GOT3 (cell line): ENCODE results near the gene AKAP13.

Experiments
- DNase-seq: peaks from one replicate; lab custom pipeline; 2025; ENCODE audit warnings: mixed read lengths; lab: John Stamatoyannopoulos, UW

Gene AKAP13

DNA sequence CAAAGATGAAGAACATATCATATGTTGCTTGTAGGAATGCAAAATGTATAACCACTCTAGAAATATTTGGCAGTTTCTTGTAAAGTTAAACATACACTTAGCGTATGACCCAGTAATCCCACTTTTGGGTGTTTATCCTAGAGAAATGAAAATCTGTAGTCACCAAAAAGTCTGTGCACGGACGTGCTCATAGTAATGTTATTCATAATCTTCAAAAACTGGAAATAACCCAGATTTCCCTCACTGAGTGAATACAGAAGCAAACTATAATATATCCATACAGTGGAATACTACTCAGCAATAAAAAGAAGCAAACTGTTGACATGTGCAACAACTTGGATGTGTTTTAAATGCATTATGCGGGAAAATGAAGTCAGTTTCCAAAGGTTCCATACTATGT is 155.9 kb downstream of the AKAP13 start:
- DNase-seq = no peak

DNA sequence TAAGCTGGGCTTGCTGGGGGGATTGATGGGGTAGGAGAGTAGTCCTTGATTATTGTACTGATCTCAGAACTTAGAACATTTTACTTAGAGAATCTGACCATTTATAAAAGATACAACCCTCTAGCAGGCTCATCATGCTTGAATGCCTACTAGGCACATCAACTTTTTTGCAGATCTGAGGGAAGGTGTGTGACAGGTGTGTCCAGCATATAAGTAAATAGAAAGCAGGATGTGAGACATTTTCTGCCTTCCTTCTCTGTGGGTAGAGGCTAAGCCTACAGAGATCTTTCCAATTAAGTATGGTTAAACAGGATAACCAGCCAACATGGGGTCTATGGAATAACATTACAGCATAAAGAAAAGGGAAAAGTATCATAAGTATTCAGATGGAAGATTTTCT is 159.1 kb downstream of the AKAP13 start:
- no peak for DNase-seq

DNA sequence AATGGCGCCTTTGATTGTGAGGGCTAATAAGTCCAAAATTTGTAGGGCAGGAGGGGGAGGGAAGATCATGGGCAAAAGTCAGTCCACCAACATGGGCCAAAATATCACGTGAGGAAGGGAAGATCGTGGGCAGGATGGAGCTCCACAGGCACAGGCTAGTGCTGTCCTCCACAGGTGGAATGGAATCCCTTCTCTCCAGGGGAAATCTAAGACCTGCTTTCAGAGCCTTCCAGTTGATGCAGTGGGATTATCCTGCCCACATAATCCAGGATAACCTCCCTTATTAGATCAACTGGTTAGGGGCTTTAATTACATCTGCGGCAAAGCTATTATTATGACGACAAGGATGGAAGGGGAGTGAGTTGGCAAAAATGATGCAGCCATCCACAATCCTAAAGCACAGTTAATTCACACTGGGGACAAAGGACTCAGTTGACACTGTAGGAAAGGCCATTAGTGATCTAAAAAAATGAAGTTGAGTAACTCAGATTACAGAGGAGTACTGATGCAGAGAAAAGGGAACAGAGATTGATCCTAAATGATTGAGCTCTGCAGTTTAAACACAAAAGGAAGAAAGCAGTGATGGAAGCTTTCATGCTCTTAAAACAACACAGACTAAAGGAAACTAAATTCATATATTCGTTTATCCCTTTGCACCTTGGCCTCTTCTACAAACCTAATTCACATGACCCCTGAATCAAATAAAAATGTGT is 159.8 kb downstream of the AKAP13 start:
- no peak for DNase-seq

DNA sequence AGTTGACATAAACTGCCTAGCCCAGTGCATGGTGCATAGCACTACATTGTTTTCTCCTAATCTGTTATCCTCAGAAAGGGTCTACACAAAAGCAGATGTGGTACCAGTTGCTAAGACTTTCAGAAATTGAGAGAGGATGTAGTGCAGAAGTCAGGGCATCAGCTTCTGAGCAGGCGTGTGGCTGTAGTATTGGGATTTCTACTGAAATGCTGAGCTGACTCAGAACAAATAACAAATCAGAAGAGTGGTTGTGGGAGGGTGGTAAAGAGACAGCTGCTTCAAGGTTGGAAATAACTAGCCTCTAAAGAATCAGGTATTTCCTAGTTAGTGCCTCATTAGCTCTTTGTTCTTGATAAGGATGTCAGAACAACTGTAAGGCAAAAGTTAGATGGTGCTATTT is 161.3 kb downstream of the AKAP13 start:
- no peak for DNase-seq

DNA sequence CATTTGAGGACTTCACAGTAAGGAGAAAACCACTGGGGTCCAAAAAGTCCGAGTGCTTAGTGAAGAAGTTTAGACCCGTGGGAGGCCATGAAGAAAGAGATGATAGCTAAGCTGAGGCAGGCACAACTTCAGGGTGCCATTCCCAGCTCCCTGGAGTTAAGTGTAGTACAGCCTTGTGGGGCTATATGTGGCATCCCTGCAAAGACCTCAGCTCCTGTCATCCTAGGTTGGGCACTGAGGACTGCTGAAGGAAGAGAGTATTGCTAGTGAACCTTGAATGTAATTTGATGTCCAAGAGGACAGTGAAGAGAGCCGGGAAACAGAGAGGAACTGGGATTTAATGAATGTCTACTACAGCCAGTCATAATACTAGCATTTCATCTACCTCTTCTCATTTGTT is 162.1 kb downstream of the AKAP13 start:
- no peak for DNase-seq

DNA sequence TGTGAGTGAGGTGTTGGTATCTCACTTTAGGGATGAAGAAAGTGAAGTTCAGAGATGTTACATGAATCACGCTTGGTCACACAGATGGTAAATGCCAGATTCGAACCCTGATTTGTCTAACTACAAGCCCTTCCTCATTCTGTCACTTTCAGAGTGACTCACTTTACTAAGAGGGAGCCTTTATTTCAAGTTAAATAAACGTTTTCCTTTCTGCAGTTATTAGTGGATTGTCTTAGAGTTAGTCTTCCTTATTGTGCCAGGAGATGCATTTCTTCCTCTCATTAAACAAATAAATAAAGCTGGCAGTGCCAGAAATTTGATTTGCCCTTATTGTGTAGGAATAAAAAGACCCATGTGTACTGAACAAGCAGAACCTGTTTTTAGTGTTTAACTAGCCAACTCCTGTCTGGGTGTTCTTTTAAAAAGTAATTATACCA is 162.5 kb downstream of the AKAP13 start:
- DNase-seq = no peak

DNA sequence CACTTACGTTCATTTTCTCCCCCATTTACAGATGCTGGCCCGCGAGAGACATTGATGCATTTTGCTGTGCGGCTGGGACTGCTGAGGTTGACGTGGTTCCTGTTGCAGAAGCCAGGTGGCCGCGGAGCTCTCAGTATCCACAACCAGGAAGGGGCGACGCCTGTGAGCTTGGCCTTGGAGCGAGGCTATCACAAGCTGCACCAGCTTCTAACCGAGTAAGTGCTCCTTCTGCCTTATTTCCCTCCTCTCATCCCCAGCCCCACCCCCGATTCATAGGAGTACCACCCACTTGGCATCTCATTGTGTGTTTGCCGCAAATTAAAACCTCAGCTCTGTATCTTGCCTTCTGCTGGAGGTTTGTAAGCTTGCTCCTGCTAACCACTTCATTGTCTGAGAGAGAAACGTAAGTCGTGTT is 163.3 kb downstream of the AKAP13 start:
- DNase-seq = no peak

DNA sequence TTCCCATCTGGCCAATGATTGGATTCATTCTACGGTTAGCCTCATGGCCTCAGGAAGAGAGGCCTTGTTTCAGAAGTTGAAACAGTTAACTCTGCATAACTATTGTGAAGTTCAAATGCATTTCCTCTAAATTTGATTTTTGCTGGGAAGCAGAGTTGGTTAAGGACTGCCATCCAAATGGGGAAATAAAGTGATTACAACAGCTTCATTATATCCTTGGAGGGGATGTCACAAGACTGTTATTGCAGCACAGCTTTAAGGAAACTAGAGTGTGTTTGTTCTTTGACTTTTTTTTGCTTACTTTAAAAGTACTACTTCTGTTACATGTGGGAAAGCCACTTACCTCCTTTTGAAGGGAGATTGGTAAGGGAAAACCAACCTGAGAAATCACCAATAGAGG is 164.8 kb downstream of the AKAP13 start:
- no peak for DNase-seq

DNA sequence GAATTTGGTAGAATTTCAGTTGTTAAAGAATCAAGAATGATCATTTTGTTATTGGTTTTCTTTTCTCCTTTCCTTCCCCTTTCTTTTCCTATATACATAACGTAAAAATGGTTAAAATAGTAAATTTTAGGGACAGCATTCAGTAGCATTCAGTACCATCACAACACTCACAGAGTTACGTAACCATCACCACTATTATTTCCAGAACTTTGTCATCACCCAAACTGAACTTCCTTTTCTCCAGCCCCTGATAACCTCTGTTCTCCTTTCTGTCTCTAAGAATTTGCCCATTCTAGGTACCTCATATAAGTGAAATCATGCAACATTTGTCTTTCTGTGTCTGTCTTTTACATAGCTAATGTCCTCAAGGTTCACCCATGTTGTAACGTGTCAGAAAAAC is 165.3 kb downstream of the AKAP13 start:
- DNase-seq = no peak

DNA sequence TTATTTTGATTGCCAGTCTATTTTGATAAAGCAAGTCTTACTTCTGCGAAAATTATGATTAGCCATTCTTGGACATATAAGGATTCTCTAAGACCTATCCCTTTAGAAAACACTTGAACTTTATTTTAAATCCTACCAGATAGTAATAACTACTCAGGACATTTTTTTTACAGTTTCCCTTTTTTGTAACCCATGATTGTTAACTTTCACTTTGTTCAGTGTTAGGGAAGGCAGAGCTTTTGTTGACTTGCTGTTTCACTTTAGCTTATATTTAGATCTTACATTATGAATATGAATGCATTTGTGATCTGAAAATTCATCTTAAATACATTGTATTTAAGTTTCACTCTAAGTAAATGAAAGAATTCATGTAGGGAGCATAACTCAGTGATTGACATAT is 167.0 kb downstream of the AKAP13 start:
- DNase-seq = no peak

DNA sequence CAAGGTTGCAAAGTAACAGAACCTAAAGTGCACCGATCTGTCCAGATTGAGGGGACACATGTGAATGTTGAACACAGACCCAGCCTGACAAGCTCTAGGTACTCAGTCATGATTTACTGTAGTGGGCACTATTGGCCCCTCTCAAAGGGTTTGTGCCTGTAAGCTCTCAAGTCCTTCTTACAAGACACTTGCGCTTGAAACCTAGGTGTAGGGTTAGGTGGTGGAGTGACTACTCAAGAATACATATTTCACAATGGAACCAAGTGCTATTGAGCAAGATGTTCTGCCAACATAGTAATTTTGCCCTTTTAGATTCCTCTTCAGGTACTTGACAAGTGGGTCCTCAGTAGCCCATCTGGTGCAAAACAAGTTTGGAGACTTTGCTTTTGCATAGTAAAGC is 169.9 kb downstream of the AKAP13 start:
- no peak for DNase-seq

DNA sequence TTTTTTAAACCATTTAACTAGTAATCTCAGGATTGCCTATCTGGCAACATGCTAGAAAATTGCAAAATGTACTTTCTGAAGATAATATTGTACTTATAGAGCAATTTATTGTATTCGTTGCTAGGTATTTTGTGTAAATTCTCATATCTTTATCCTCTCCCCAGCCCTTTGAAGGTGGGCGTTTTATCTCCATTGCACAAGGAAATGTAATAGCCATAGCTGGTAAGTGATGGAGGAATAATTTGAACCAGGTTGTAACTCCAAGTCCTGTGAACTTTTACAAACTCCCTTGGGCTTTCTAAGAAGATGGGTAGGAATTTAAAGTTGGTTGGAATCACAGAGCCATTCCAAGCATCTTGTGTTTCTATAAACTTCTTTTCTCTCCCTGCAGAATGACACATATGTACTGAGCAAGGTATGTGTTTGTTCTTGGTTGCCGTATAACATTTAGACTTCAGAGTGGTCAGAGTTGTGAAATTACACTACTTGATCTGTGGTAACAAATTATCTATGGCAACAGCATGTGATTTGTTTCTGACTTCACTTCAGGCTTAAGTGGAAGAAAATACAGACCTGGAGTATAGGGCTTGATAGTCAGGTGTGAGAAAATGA is 170.9 kb downstream of the AKAP13 start:
- DNase-seq = no peak

DNA sequence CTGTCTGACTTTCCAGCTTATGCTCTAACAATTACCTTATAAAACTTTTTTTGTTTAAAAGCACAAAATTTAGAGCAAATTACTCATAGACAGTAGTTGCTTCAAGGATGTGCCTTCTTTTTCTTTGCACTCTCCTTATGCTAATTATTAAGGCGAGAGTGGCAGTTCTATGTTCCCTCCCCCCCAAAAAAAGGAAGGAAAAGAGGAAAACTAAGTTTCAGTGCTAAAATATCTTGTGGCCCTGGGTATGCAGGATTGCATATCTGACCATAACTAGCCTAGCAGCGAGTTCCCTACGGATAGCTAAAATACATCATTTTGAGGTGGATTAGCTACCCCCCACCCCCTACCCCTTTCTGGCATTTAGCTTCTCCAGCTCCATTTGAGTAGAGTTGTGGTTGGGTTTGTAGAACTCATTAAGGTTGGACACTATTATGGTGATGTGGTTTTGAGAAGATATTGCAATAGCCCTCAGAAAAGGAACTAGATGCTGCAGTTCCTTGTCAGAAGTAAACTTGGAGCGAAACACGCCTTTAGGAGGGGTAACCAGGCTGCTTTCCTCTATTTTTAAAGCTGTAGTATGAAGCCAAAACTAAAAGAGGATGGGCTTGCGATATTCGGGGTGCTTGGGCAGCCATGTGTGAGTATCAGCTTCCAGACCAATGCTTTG is 174.6 kb downstream of the AKAP13 start:
- no peak for DNase-seq

DNA sequence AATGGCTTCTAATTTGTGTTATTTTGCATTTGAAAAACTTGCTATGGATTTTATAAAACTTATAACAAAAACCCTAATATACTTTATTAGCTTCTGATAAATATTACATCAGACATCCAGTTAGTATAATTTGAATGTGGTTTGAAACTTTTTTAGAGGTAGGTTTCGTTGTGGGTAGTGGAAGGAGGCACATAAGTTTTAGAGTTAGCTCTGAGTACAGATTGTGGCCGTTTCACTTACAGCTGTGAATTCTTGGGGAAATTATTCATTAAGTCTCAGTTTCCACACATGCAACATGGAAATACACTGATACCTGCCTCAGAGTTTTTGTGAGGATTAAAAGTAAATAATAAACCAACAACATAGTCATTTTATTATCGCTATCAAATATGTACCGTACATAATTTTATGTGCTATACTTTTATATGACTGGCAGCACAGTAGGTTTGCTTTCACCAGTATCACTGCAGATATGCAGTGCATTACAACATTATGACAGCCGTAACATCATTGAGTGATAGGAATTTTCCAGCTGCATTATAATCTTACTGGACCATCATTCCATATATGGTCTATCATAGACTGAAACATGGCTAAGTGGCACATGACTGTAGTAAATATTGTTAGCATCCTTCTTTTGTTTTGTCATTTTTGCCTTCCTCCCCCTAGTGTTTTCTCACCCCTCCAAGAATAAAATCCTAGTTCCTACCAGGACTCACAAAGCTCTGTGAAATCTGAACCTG is 175.6 kb downstream of the AKAP13 start:
- DNase-seq = no peak

DNA sequence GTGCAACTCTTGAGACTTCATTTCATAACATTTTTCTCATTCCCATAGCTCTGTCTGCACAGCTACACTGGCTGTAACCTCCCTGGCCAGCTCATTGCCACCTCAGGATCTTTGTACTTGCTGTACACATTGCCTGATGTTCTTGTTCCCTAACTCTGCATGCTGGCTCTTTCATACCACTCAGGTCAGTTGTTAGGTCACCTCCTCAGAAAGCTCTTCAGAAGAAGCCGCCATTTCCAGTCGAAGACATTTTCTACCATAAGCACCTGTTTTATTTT is 176.2 kb downstream of the AKAP13 start:
- no peak for DNase-seq

DNA sequence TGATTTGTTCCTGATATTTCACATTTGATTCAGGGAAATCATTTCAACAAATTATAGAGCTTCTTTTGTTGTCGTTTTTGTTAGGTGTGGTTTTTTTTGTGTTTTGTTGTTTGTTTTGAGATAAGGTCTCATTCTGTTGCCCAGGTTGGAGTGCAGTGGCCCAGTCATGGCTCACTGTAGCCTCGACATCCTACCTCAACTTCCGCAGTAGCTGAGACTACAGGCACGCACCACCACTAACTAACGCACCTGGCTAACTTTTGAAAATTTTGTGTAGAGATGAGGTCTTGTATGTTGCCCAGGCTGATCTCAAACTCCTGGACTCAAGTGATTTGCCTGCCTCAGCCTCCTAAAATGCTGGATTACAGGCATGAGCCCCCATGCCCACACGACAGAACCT is 177.0 kb downstream of the AKAP13 start:
- DNase-seq = no peak

DNA sequence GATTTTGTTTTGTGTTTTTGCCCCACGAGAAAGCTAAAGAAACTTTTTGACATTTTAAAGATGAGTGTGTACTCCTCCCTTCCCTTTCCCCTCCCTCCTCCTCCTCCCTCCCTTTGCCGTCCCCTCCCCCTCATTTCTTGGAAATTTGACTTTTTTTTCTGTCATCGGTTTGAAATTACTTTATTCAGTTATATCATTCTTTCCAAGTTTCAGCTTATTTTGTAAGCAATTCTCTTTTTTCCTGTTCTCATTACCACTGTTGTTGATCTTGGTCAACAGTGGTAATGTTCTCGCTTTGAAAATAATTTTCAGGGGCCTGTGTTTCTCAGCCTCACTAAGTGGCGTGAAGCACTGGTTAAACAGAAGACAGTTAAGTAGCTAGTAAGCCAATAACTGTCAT is 178.4 kb downstream of the AKAP13 start:
- DNase-seq = no peak

DNA sequence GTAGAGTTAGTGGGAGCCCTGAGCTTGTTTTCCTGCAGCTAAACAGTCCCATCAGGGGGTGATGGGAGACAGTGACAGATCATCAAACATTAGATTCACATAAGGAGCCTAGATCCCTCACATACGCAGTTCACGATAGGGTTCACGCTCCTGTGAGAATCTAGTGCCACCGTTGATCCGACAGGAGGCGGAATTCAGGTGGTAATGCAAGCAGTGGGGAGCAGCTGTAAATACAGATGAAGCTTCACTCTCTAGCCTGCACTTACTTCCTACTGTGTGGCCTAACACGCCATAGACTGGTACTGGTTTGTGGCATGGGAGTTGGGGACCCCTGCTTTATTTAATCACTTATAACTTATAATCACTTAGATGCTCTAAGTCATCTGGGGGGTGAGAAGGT is 179.1 kb downstream of the AKAP13 start:
- no peak for DNase-seq

DNA sequence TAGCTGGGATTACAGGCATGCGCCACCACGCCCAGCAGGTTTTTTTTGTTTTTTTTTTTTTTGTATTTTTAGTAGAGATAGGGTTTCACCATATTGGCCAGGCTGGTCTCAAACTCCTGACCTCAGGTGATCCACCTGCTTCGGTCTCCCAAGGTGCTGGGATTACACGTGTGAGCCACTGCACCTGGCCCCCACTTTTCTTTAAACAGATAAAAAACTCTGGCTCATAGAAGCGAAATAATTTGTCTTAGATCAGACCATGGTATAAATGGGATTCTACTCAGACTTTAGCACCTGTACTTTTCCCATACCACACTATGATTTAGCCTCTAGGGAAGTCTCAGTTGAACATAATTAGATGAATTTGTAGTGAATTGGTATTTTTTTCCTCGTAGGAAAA is 182.4 kb downstream of the AKAP13 start:
- no peak for DNase-seq

DNA sequence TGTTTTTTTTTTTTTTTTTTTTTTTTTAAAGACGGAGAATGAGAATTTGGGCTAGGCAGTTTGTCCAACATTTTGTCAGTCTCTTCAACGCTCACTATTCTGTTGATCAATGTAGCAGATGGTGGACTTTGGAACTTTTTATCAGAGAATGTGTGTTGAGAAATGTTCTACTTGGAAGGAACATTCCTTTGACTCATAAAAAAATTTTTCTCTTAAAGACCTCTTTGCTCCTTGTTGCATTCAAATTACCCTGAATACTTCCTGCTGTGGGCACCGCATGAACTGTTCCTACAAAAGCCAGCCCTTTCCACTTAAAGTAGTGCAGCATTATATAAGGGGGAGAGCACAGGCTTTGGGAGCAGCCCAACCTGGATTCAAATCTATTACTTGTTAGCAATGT is 182.9 kb downstream of the AKAP13 start:
- no peak for DNase-seq

DNA sequence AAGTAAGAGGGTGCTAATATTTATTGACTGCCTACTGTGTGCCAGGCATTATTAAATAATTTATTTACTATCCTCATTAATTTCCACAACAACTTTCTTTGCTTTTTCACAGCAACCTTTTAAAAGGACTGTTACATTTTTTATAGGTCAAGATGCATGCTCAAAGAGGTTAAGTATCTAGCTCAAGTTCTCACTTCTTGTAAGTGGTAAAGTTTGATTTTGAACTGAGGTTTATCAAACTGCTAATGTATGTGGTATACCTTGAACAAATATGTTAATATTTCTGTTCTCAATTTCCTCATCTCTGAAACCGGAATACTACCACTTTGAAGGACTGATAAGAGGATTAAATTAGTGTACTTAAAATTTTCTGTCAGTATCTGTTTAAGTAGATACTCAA is 183.3 kb downstream of the AKAP13 start:
- DNase-seq = no peak

DNA sequence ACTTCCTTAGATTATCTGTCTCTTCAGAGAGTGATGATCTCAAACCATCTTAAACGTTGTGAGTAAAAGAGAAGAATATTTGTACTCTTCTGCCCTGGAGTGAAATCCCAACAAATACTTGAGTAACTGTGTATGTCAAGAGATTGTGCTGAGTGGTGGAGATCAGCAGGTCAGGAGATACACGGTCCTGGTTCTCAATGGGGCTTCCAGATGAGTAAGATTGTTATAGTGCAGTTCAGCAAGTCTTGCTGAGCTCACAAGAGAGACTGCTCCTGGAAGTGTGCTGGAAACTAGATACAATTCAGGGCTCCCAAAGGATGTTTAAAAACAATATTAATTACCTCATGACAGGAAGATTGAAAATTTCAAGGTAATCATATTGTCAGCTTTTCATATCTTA is 184.3 kb downstream of the AKAP13 start:
- no peak for DNase-seq

DNA sequence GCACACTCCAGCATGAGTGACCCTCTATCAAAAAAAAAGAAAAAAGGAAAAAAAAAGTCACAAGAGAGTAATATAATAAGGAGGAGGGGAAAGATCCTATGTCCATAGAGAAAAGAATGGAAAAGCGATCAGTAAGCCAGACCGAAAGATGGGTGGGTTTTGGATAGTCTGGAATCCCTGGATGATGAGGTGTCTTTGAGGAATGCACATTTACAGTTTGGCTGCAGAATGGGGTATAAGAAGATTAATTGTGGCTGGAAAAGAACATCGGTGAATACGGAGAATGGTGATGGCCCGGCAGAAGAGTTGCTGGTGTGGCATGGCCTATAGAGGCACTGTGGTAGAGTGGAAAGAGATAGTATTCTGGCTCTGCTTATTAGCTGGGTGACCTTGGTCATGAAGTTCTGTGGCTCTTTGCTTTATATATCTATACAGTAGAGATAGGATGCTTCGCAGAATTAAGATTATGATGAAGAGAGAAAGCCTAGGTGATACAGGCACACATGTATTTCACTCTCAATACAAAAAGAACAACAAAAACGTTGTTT is 187.9 kb downstream of the AKAP13 start:
- DNase-seq = no peak
